Measurements from ENCODE around the gene DAGLB. TPM values are rescaled to one million over a fixed set of nuclear protein-coding genes. Genes with fewer than 3 reads are reported as not detected.

The DAGLB gene, protein sequence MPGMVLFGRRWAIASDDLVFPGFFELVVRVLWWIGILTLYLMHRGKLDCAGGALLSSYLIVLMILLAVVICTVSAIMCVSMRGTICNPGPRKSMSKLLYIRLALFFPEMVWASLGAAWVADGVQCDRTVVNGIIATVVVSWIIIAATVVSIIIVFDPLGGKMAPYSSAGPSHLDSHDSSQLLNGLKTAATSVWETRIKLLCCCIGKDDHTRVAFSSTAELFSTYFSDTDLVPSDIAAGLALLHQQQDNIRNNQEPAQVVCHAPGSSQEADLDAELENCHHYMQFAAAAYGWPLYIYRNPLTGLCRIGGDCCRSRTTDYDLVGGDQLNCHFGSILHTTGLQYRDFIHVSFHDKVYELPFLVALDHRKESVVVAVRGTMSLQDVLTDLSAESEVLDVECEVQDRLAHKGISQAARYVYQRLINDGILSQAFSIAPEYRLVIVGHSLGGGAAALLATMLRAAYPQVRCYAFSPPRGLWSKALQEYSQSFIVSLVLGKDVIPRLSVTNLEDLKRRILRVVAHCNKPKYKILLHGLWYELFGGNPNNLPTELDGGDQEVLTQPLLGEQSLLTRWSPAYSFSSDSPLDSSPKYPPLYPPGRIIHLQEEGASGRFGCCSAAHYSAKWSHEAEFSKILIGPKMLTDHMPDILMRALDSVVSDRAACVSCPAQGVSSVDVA
- total RNA-seq = 9.3 and 19.4 TPM in 2 replicates

GRCh38 chr7:6447581-6448199, at the start of gene DAGLB:
TSS of gene DAGLB (minus strand) at chr7:6447954. CDS start at chr7:6447842, 112 bp downstream.

Other genes with a start within 250 kb of the DAGLB start
- gene CYTH3, start 175.3 kb downstream of the DAGLB start, total RNA-seq = 22.5 and 26.2 TPM in 2 replicates
- gene FAM220A, start 99.0 kb downstream of the DAGLB start, total RNA-seq = 18.6 and 27.6 TPM in 2 replicates
- 140 and 172 TPM in 2 replicates for gene RAC1, start 73.4 kb downstream of the DAGLB start, total RNA-seq
- gene KDELR2, start 36.2 kb upstream of the DAGLB start, total RNA-seq = 106 and 120 TPM in 2 replicates
- 0.16 TPM in 1 of 2 replicates, not detected in the other for gene GRID2IP, start 103.5 kb upstream of the DAGLB start, total RNA-seq
- 40.4 and 55.2 TPM in 2 replicates for gene ZDHHC4, start 129.5 kb upstream of the DAGLB start, total RNA-seq
- gene INTS15, start 142.1 kb upstream of the DAGLB start, total RNA-seq = 17.7 and 24.5 TPM in 2 replicates
- gene ZNF853, start 167.7 kb upstream of the DAGLB start, total RNA-seq = 0.11 and 2.4 TPM in 2 replicates
- gene ZNF316, start 189.4 kb upstream of the DAGLB start, total RNA-seq = 11.5 and 12.4 TPM in 2 replicates